ENCODE measurements around the gene PSMB11.

- TF ChIP-seq POLR2A (IDR thresholded peaks at IDR 0.05) (no peak), CTCF (IDR thresholded peaks at IDR 0.05) (no peak)
Observed at GRCh38 chr14:23055147-23055550, 13.1 kb downstream of the PSMB11 start.
